Measurements from ENCODE around the gene FN3K.

FN3K gene

DNA sequence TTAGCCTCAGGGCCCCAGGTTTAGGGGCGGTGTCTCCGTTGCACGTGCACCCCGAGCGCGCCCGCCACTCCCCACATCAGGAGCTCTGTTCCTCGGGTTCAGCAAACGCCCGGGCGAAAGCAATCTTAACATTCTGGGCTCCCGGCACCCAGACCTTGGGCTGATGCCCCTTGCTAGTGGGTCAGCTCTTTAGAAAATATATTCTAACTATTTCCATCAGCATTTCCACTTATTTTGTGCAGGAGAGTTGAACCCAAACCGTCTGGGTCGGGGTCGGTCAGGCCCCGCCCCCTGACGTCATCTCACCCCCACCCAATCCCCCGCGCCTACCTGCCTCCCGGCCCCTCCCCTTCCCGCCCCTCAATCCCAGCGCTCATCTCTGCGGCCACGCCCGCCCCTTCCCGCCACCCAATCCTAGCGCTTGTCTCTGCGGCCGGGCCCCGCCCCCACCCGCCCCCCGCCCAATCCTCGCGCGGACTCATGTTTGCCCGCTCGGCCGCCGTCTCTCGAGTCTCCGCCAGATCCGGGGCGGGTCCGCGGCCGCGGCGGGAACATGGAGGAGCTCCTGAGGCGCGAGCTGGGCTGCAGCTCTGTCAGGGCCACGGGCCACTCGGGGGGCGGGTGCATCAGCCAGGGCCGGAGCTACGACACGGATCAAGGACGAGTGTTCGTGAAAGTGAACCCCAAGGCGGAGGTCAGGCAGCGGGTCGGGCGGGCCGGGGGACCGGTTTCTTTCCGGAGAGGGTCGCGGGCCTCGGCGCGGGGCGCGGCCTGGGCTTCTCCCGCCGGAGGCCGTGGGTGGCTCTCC is 19.0 kb upstream of the FN3K start, which contains the start of gene FN3KRP:
TSS of gene FN3KRP (plus strand) at position 504 of the 808 bp plus-strand sequence. CDS start at position 554, 50 bp downstream.
- H3K27me3 Mint-ChIP-seq (ENCODE audit: low read depth, poor library complexity) = peaks cover 10% of the 10 kb centered on the region
- peak; percentile 95 for DNase-seq
- H3K36me3 Mint-ChIP-seq (ENCODE audit: low read depth) = peaks cover 20% of the 10 kb centered on the region
- TF ChIP-seq, protein P1, sequence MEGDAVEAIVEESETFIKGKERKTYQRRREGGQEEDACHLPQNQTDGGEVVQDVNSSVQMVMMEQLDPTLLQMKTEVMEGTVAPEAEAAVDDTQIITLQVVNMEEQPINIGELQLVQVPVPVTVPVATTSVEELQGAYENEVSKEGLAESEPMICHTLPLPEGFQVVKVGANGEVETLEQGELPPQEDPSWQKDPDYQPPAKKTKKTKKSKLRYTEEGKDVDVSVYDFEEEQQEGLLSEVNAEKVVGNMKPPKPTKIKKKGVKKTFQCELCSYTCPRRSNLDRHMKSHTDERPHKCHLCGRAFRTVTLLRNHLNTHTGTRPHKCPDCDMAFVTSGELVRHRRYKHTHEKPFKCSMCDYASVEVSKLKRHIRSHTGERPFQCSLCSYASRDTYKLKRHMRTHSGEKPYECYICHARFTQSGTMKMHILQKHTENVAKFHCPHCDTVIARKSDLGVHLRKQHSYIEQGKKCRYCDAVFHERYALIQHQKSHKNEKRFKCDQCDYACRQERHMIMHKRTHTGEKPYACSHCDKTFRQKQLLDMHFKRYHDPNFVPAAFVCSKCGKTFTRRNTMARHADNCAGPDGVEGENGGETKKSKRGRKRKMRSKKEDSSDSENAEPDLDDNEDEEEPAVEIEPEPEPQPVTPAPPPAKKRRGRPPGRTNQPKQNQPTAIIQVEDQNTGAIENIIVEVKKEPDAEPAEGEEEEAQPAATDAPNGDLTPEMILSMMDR (IDR thresholded peaks at IDR 0.05) = no peak
- H3K4me1 Mint-ChIP-seq = peaks cover 25% of the 10 kb centered on the region
- no peaks in the 10 kb centered on the region for H3K9me3 Mint-ChIP-seq
- peak within 1 kb of the TSS; percentile 51 for H3K27ac Mint-ChIP-seq
- peak within 1 kb of the TSS; percentile 94 for H3K4me3 Mint-ChIP-seq

GRCh38 chr17:82718986-82719685 is 16.3 kb upstream of the FN3K start:
- H3K27ac Mint-ChIP-seq = no peak overlapping the region
- H3K36me3 Mint-ChIP-seq (ENCODE audit: low read depth) = peaks cover 39% of the 10 kb centered on the region
- no peak overlapping the region for H3K4me3 Mint-ChIP-seq
- DNase-seq = no peak
- H3K9me3 Mint-ChIP-seq = no peaks in the 10 kb centered on the region
- H3K4me1 Mint-ChIP-seq = peaks cover 27% of the 10 kb centered on the region
- peaks cover 7% of the 10 kb centered on the region for H3K27me3 Mint-ChIP-seq (ENCODE audit: low read depth, poor library complexity)
- TF ChIP-seq, protein P1 (IDR thresholded peaks at IDR 0.05) = no peak

GRCh38 chr17:82720204-82720603 is 15.2 kb upstream of the FN3K start:
- TF ChIP-seq, protein P1 (IDR thresholded peaks at IDR 0.05) = no peak
- no peak overlapping the region for H3K4me3 Mint-ChIP-seq
- H3K9me3 Mint-ChIP-seq = no peaks in the 10 kb centered on the region
- DNase-seq = no peak
- peaks cover 6% of the 10 kb centered on the region for H3K27me3 Mint-ChIP-seq (ENCODE audit: low read depth, poor library complexity)
- H3K4me1 Mint-ChIP-seq = peaks cover 27% of the 10 kb centered on the region
- peaks cover 39% of the 10 kb centered on the region for H3K36me3 Mint-ChIP-seq (ENCODE audit: low read depth)
- no peak overlapping the region for H3K27ac Mint-ChIP-seq

GRCh38 chr17:82722341-82723013 is 12.9 kb upstream of the FN3K start:
- peaks cover 51% of the 10 kb centered on the region for H3K36me3 Mint-ChIP-seq (ENCODE audit: low read depth)
- no peak overlapping the region for H3K4me3 Mint-ChIP-seq
- DNase-seq = no peak
- peak overlapping the region; percentile 91 for H3K27ac Mint-ChIP-seq
- no peaks in the 10 kb centered on the region for H3K9me3 Mint-ChIP-seq
- no peaks in the 10 kb centered on the region for H3K27me3 Mint-ChIP-seq (ENCODE audit: low read depth, poor library complexity)
- TF ChIP-seq, protein P1 (IDR thresholded peaks at IDR 0.05) = no peak
- H3K4me1 Mint-ChIP-seq = peaks cover 18% of the 10 kb centered on the region

GRCh38 chr17:82723169-82723807 is 12.1 kb upstream of the FN3K start:
- Mint-ChIP-seq H3K27me3 (ENCODE audit: low read depth, poor library complexity) (no peaks in the 10 kb centered on the region), H3K9me3 (no peaks in the 10 kb centered on the region), H3K27ac (peak overlapping the region; percentile 39), H3K36me3 (ENCODE audit: low read depth) (peaks cover 52% of the 10 kb centered on the region), H3K4me3 (no peak overlapping the region), H3K4me1 (peaks cover 10% of the 10 kb centered on the region)
- TF ChIP-seq, protein P1 (IDR thresholded peaks at IDR 0.05) = no peak
- DNase-seq = no peak
